GM18909 (cell line): ENCODE results near the gene EVI2A.
"Not testable (repeated sequence)": the region's sequence is repeated elsewhere in the genome, so short reads cannot be mapped to it uniquely, and the experiment has no call there.

Experiments used
- ATAC-seq: cut with Tn5 transposase; IDR thresholded peaks from one replicate; pipeline ENCODE4 v1.9.1; 2021; ENCODE audit warnings: mild to moderate bottlenecking; ENCODE audit not compliant: unreplicated experiment, poor library complexity

EVI2A gene

GRCh38 chr17:31321481-31321880, at the start of gene EVI2A:
TSS of gene EVI2A (minus strand) at chr17:31321622. CDS start at chr17:31319013, 2,609 bp downstream.
- no peak for ATAC-seq

- ATAC-seq, result no peak
These were observed 47.8 kb upstream of the EVI2A start for GRCh38 chr17:31369266-31369665.

DNA sequence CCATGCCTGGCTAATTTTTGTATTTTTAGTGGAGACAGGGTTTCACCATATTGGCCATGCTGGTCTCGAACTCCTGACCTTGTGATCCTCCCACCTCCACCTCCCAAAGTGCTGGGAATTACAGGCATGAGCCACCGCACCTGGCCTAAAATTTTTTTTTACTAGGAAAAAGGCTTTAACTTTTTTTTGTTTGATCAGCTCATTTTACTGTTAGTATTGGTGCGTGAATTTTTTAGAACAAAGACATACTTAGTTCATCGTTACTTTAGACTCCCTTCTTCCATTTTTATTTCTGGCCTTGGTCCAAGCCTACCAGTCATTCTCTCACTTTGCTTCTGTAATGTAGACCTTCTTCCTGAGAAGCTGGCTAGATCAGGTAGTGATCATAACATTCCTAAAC, 44.7 kb upstream of the EVI2A start:
- ATAC-seq, result no peak

- no peak for ATAC-seq
These were observed 42.6 kb upstream of the EVI2A start for GRCh38 chr17:31364012-31364411.

- no peak for ATAC-seq
These were observed 36.5 kb upstream of the EVI2A start for GRCh38 chr17:31357839-31358394.

- ATAC-seq, result no peak
These were observed 35.7 kb upstream of the EVI2A start for GRCh38 chr17:31357091-31357490.

DNA sequence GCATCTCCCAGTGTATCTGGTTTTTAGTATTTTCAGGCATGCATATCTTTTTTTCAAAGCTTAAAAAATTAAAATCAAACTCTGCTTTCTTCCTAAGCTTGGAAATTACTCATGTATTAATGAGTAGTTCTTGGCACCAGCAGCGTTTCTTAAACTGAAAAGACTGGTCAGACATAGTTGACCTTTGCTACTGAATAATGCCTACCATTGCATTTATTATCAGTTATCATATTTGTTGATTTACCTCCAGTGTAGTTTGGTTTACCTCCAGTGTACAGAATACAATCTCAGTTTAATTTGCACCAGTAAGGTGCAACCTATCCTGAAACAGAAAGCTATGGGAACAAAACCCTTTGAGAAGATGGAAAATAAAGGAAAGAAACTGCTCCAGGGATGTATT, 34.5 kb upstream of the EVI2A start:
- no peak for ATAC-seq

DNA sequence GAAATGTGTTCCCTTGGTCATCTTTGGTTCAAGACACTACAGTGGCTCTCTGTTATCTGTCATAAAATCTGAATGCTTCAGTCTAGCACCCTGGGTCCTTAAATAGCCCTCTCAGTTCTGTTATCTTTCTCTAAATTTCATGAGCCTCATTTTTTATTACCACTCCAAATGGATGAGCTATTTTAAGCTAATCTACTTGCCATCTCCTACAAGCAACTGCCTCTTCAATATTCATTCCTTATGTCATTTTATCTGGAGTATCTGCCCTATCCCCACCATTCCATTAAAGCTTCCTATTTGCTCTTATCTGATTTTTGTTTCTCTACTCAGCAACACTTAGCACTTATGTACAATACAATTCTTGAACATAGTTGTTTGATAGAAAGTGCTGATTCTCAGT, 28.0 kb upstream of the EVI2A start:
- ATAC-seq, result no peak

DNA sequence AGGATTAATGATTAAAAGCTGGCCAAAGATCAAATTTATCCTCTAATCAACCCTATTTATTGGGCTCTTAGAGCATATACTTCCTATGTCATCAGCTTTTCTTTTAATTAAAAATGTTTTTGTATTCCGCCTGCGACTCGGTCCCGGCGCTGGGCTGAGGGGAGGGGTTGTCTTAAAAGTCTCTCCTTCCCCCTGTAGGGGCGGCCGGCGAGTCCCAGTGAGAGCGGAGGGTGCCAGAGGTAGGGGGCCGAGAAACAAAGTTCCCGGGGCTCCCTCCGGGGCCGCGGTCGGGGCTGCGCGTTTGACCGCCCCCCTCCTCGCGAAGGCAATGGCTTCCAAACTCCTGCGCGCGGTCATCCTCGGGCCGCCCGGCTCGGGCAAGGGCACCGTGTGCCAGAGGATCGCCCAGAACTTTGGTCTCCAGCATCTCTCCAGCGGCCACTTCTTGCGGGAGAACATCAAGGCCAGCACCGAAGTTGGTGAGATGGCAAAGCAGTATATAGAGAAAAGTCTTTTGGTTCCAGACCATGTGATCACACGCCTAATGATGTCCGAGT, 23.8 kb upstream of the EVI2A start:
- not testable (repeated sequence) for ATAC-seq

DNA sequence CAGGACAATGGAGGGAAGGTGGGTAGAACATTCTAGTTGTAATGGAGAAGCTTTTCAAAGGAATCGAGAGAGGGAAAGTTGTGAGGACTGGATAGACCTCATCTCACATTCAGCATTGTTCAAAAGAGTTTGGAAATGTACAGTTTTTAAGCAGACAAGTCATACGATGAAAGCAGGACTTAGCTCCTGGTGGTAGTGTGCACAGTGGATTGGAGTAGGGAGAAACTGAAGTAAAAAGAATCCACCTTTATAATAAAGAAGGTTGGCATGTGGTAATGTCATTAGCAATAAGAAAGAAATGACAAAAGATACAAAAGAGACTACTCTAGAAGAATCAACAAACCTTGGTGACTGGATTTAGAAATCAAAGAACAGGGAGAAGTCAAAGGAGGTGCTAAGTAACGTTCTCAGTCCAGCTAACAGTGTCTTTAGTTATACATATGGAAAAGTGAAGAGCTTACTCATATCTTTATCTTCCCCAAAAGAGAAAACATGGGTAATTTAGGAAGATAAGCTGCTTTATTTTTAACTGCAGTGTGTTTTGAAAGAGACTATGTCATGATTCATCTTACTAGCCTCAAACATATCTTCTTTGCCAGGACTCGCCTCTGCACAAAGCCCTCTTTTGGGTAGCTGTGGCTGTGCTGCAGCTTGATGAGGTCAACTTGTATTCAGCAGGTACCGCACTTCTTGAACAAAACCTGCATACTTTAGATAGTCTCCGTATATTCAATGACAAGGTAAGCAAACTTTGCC, 18.7 kb upstream of the EVI2A start:
- ATAC-seq, result no peak

- ATAC-seq, result no peak
These were observed 7.8 kb upstream of the EVI2A start for GRCh38 chr17:31329221-31329620.

GRCh38 chr17:31328160-31328535, 6.7 kb upstream of the EVI2A start:
- ATAC-seq, result no peak

DNA sequence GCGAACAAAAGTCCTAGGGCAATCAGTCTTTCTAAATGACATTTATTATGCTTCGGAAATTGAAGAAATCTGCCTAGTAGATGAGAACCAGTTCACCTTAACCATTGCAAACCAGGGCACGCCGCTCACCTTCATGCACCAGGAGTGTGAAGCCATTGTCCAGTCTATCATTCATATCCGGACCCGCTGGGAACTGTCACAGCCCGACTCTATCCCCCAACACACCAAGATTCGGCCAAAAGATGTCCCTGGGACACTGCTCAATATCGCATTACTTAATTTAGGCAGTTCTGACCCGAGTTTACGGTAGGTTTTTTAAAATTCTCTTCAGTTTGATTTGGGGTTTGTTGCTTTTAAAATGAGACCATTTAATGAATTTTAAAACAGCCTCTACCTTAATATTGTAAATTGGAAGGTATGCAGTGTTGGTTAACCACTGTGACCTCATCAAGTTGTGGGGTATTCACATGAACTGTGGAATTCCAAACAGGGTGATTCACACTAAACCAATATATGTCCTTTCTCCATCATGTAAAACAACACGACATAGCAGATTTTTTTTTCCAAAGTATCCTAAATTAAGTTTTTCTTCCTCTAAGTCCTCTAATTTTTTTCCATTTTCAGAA, 6.2 kb upstream of the EVI2A start:
- no peak for ATAC-seq

- no peak for ATAC-seq
These were observed 2.1 kb upstream of the EVI2A start for GRCh38 chr17:31323551-31323950.

GRCh38 chr17:31321966-31322365, 544 bp upstream of the EVI2A start:
- no peak for ATAC-seq

GRCh38 chr17:31320791-31321190, 631 bp downstream of the EVI2A start:
- no peak for ATAC-seq

- no peak for ATAC-seq
These were observed 1.2 kb downstream of the EVI2A start for GRCh38 chr17:31320241-31320640.

DNA sequence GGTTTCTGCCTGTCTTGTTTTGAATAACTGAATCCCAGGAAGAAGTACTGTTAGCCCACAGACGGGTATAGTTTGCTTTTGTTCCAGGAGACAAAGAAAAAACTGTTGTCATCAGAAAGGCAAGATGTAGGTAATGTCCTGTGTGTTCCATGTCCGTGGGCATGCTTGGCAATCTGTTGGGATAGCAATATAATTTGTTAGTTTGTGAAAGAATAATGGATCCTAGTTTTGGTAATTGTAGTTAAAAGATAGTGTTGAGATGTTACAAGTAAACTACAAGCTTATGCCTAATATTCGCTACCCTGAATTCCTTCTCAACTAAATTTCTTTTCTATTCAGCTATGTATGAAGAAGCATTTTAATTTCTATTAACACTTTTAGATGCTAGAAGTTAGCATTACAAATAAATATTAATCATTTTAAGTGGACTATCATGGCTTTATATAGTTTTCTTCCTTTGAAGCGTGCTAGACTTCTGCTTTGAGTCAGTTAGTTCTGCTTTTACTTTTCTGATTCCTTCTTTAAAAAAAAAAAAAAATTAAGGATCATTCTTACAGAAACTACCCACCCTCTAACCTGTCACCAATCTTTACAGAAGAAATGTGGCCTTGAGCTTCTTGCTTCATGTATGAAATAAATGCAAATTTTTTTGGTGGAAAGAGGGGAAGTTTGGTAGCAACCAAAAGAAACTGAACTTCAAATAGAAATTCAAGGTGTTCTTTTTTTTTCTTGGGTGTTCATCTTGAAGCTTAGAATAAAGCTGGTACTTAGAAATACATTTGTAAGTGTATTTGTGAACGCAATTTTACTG, 2.4 kb downstream of the EVI2A start:
- ATAC-seq, result peak; percentile 39

GRCh38 chr17:31318298-31318801, 3.1 kb downstream of the EVI2A start:
- ATAC-seq, result no peak

DNA sequence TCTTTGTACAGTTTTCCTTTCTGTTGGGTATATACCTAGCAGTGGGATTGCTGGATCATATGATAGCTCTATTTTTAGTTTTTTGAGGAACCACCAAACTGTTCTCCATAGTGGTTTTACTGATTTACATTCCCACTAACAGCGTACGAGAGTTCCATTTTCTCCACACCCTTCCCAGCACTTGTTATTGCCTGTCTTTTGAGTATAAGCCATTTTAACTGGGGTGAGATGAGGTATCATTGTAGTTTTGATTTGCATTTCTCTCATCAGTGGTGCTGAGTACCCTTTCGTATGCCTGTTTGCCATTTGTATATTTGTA, 6.7 kb downstream of the EVI2A start:
- ATAC-seq, result no peak
